KOPT-K1 (cell line): ENCODE data around the gene TMEM135.
"Not testable (repeated sequence)": the region's sequence is repeated elsewhere in the genome, so short reads cannot be mapped to it uniquely, and the experiment has no call there.

Experiments used
- H3K27ac ChIP-seq: fragments of 200-600 bp; sonication (generic); 2 replicates; pipeline ENCODE4 v1.5.1; 2016; ENCODE audit warnings: antibody characterized with exemption, mild to moderate bottlenecking, low read depth, low read length; ENCODE audit not compliant: poor library complexity, severe bottlenecking
- H3K36me3 ChIP-seq: fragments of 200-600 bp; sonication (generic); 2 replicates; pipeline ENCODE4 v1.5.1; 2017; ENCODE audit warnings: antibody characterized with exemption, mild to moderate bottlenecking, low read length, moderate library complexity; ENCODE audit not compliant: insufficient read depth
- H3K9me3 ChIP-seq: fragments of 200-600 bp; sonication (generic); 2 replicates; pipeline ENCODE4 v1.5.1; 2017; ENCODE audit warnings: antibody characterized with exemption, low read length, mild to moderate bottlenecking; ENCODE audit not compliant: insufficient read depth, poor library complexity, severe bottlenecking

TMEM135 gene

GRCh38 chr11:87173185-87174039 lies 135.7 kb downstream of the TMEM135 start:
- H3K27ac ChIP-seq = no peak overlapping the region
- peaks cover 9% of the 10 kb centered on the region; the same call in 1 of the 2 replicates for H3K36me3 ChIP-seq
- H3K9me3 ChIP-seq = peaks cover 18% of the 10 kb centered on the region

DNA sequence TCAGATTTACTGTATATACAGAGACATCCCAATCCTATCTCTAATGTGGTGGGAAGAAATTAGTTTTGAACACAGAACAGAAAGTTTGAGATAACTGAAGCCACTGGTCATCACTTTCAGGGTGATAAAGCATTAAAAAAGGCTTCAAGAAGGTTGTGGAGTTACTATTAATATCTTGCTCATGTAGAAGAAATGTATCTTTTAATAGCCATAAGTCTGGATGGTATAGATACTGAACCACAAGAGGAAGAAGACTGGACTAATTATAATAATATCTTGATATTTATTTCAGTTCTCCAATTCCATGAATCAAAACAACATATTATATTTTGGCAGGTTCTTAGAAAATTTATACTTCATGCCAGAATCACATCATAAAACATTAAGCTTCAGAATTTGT lies 137.1 kb downstream of the TMEM135 start:
- Histone ChIP-seq H3K27ac (no peak overlapping the region), H3K36me3 (peaks cover 11% of the 10 kb centered on the region; the same call in 1 of the 2 replicates), H3K9me3 (peaks cover 15% of the 10 kb centered on the region)

- no peak overlapping the region for H3K27ac ChIP-seq
- peaks cover 11% of the 10 kb centered on the region; the same call in 1 of the 2 replicates for H3K36me3 ChIP-seq
- peaks cover 15% of the 10 kb centered on the region for H3K9me3 ChIP-seq
Observed at GRCh38 chr11:87176044-87176443, 138.3 kb downstream of the TMEM135 start.

DNA sequence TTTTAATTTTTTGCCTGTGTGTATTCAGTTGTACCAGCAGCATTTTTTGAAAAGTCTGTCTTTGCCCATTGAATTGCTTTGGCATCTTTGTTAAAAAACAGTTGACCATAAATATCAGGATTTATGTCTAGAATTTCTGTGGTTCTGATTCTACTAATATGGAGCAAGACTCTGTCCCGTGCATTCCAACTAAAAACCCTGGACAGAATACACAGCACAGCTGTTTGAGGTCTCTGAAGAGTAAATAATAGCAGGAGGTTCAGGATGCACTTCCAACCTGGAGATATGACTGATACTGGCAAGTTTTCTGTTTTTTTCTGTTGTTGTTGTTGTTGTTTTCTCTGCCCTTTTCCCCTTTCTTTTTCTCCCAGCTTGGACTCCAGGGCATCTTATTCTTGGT lies 141.9 kb downstream of the TMEM135 start:
- Histone ChIP-seq H3K36me3 (peaks cover 11% of the 10 kb centered on the region; the same call in 1 of the 2 replicates), H3K27ac (no peak overlapping the region), H3K9me3 (peaks cover 15% of the 10 kb centered on the region)

GRCh38 chr11:87180742-87181141 lies 143.0 kb downstream of the TMEM135 start:
- Histone ChIP-seq H3K27ac (no peak overlapping the region), H3K36me3 (peaks cover 11% of the 10 kb centered on the region; the same call in 1 of the 2 replicates), H3K9me3 (peaks cover 15% of the 10 kb centered on the region)

GRCh38 chr11:87181143-87181542 lies 143.4 kb downstream of the TMEM135 start:
- Histone ChIP-seq H3K9me3 (peaks cover 15% of the 10 kb centered on the region), H3K36me3 (peaks cover 11% of the 10 kb centered on the region; the same call in 1 of the 2 replicates), H3K27ac (no peak overlapping the region)

GRCh38 chr11:87185228-87185627 lies 147.5 kb downstream of the TMEM135 start:
- Histone ChIP-seq H3K27ac (no peak overlapping the region), H3K36me3 (no peaks in the 10 kb centered on the region), H3K9me3 (no peaks in the 10 kb centered on the region)

- Histone ChIP-seq H3K36me3 (no peaks in the 10 kb centered on the region), H3K9me3 (no peaks in the 10 kb centered on the region), H3K27ac (no peak overlapping the region)
Observed at GRCh38 chr11:87187076-87187475, 149.3 kb downstream of the TMEM135 start.

- Histone ChIP-seq H3K27ac (no peak overlapping the region), H3K9me3 (no peaks in the 10 kb centered on the region), H3K36me3 (no peaks in the 10 kb centered on the region)
Observed at GRCh38 chr11:87187930-87188329, 150.2 kb downstream of the TMEM135 start.

GRCh38 chr11:87188396-87188795 lies 150.7 kb downstream of the TMEM135 start:
- not testable (repeated sequence) for H3K36me3 ChIP-seq, H3K9me3 ChIP-seq, H3K27ac ChIP-seq

GRCh38 chr11:87188921-87189320 lies 151.2 kb downstream of the TMEM135 start:
- not testable (repeated sequence) for H3K36me3 ChIP-seq, H3K9me3 ChIP-seq, H3K27ac ChIP-seq

- Histone ChIP-seq H3K36me3 (no peaks in the 10 kb centered on the region), H3K27ac (no peak overlapping the region), H3K9me3 (no peaks in the 10 kb centered on the region)
Observed at GRCh38 chr11:87190071-87190470, 152.3 kb downstream of the TMEM135 start.

GRCh38 chr11:87193756-87194470 lies 156.2 kb downstream of the TMEM135 start:
- Histone ChIP-seq H3K36me3 (no peaks in the 10 kb centered on the region), H3K27ac (no peak overlapping the region), H3K9me3 (no peaks in the 10 kb centered on the region)

DNA sequence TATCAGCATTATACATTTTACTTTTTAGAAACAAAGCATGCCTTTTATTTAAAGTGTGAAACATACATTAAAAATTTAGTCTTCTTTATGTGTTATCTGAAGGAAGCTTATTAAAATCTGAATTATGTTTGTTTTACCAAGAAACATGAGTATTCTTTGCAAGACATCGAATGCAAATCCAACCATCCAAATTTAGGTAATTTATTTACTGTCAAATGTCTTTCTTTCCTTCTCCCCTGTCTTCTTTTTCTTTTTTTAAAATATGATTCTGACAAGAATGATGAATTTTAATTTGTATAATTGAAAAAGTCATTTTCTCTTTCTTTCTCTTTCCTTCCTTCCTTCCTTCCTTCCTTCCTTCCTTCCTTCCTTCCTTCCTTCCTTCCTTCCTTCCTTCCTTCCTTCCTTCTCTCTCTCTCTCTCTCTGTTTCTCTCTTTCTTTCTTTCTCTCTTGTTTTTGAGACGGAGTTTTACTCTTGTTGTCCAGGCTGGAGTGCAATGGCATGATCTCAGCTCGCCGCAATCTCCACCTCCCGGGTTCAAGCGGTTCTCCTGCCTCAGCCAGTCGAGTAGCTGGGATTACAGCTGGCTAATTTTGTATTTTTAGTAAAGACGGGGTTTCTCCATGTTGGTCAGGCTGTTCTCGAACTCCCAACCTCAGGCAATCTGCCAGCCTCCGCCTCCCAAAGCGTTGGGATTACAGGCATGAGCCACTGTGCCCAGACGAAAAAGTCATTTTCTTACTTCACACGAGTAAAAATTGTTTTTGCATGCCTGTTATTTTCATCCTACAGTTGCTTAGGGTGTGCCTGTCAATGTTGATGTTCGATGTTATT lies 157.5 kb downstream of the TMEM135 start:
- H3K9me3 ChIP-seq = no peaks in the 10 kb centered on the region
- no peak overlapping the region for H3K27ac ChIP-seq
- no peaks in the 10 kb centered on the region for H3K36me3 ChIP-seq
